Liver (tissue), 9 donors: ENCODE measurements around the gene LEKR1. TPM values are rescaled to one million over a fixed set of nuclear protein-coding genes. Genes with fewer than 3 reads are reported as not detected.

Source experiments
- DNase-seq: peaks from one replicate; pipeline ENCODE4 v3.0.0-alpha.2; 2017; ENCODE audit warnings: low spot score
- H3K27ac ChIP-seq, 2 donors: one replicate each; pipeline ENCODE4 v1.7.0; 2013; ENCODE audit warnings: inconsistent platforms in 2 of 2, low read length in 2 of 2, control low read depth in 1 of 2, low read depth in 1 of 2, mild to moderate bottlenecking in 1 of 2
- H3K27me3 ChIP-seq, 4 donors: one replicate each; pipeline versions ENCODE4 v1.6.1 to v1.7.0; 2013; ENCODE audit warnings: low read length in 3 of 4, inconsistent platforms in 1 of 4, mild to moderate bottlenecking in 1 of 4, moderate library complexity in 1 of 4; ENCODE audit not compliant: control insufficient read depth in 4 of 4, insufficient read depth in 4 of 4
- H3K36me3 ChIP-seq, 4 donors: one replicate each; pipeline versions ENCODE4 v1.6.1 to v1.7.0; 2013; ENCODE audit warnings: low read length in 3 of 4, mild to moderate bottlenecking in 3 of 4, low read depth in 1 of 4, moderate library complexity in 1 of 4; ENCODE audit not compliant: control insufficient read depth in 4 of 4, insufficient read depth in 3 of 4
- H3K4me1 ChIP-seq, 4 donors: one replicate each; pipeline versions ENCODE4 v1.6.1 to v1.7.0; 2013; ENCODE audit warnings: low read length in 3 of 4, mild to moderate bottlenecking in 3 of 4, moderate library complexity in 1 of 4; ENCODE audit not compliant: control insufficient read depth in 4 of 4, insufficient read depth in 4 of 4
- H3K4me3 ChIP-seq, 3 donors: one replicate each; pipeline versions ENCODE4 v1.6.1 to v1.7.0; 2013; ENCODE audit warnings: low read length in 3 of 3, control low read depth in 1 of 3, low read depth in 1 of 3, mild to moderate bottlenecking in 1 of 3
- H3K9ac ChIP-seq, 2 donors: one replicate each; pipeline ENCODE4 v1.7.0; 2013; ENCODE audit warnings: low read length in 2 of 2, mild to moderate bottlenecking in 2 of 2, moderate library complexity in 2 of 2, control low read depth in 1 of 2, low read depth in 1 of 2
- H3K9me3 ChIP-seq, 4 donors: one replicate each; pipeline versions ENCODE4 v1.6.1 to v1.7.0; 2013; ENCODE audit warnings: low read length in 3 of 4; ENCODE audit not compliant: control insufficient read depth in 4 of 4
- ATF3 ChIP-seq: IDR thresholded peaks from 2 replicates; pipeline ENCODE4 v1.6.1; 2016; ENCODE audit warnings: antibody characterized with exemption
- CTCF ChIP-seq: fragments of 150-350 bp; IDR thresholded peaks from 2 replicates; pipeline ENCODE4 v1.5.1; 2017; ENCODE audit warnings: improper control_type of control experiment, low read depth, low read length; ENCODE audit not compliant: missing input control
- EGR1 ChIP-seq, 2 donors: IDR thresholded peaks; 2 replicates each; pipeline ENCODE4 v1.6.1; 2016 to 2018; ENCODE audit warnings: antibody characterized with exemption in 2 of 2, low read depth in 2 of 2
- FOXA1 ChIP-seq: IDR thresholded peaks from 2 replicates; pipeline ENCODE4 v1.6.1; 2016; ENCODE audit warnings: antibody characterized with exemption
- FOXA2 ChIP-seq: IDR thresholded peaks from 2 replicates; pipeline ENCODE4 v1.6.1; 2016; ENCODE audit warnings: antibody characterized with exemption
- HNF4A ChIP-seq, 2 donors: conservative IDR thresholded peaks; 2 replicates each; pipeline ENCODE4 v1.6.1; 2016; ENCODE audit warnings: antibody characterized with exemption in 2 of 2, mild to moderate bottlenecking in 2 of 2
- HNF4G ChIP-seq: IDR thresholded peaks from 2 replicates; pipeline ENCODE4 v1.6.1; 2016; ENCODE audit warnings: antibody characterized with exemption
- MAX ChIP-seq: IDR thresholded peaks from 2 replicates; pipeline ENCODE4 v1.6.1; 2016; ENCODE audit warnings: antibody characterized with exemption
- RAD21 ChIP-seq, 2 donors: IDR thresholded peaks; 2 replicates each; pipeline ENCODE4 v1.6.1; 2016; ENCODE audit warnings: antibody characterized with exemption in 2 of 2, mild to moderate bottlenecking in 2 of 2
- REST ChIP-seq: IDR thresholded peaks from 2 replicates; pipeline ENCODE4 v1.6.1; 2016; ENCODE audit warnings: antibody characterized with exemption, mild to moderate bottlenecking
- YY1 ChIP-seq: IDR thresholded peaks from 2 replicates; pipeline ENCODE4 v1.6.1; 2016; ENCODE audit warnings: antibody characterized with exemption, mild to moderate bottlenecking
- ZBTB33 ChIP-seq: IDR thresholded peaks from 2 replicates; pipeline ENCODE4 v1.6.1; 2016; ENCODE audit warnings: antibody characterized with exemption
- WGBS: extraction: QIAGEN DNeasy Blood & Tissue Kit; methylation state at CpG from one replicate; pipeline ENCODE4 v1.1.7; 2013; 5-methylcytosine and 5-hydroxymethylcytosine counted together
- polyA plus RNA-seq, 2 donors: library from polyadenylated mRNA; stranded (reverse) in 1 of 2; unstranded in 1 of 2; fragments of 200-250 nt in 1 of 2; fragments of >200 nt in 1 of 2; fragmentation: Nextera tagmentation in 1 of 2; extraction: Ambion mirVana in 1 of 2; gene quantifications; one replicate each; pipeline versions ENCODE4 v1.2.1 to v1.2.3, GENCODE V29; 2013 to 2015
- total RNA-seq, 2 donors: library from RNA; depleted of rRNA; stranded (reverse); fragments of >200 nt; gene quantifications; one replicate each; pipeline ENCODE4 v1.2.3, GENCODE V29; 2014
- donor health status: healthy.
- donor health status: healthy.
- donor health status: healthy.
- donor health status: healthy.
- donor health status: healthy.

LEKR1 gene
- total and polyA plus RNA-seq, 4 donors: 0.19 to 0.72 (median 0.44) TPM

- no peak for TF ChIP-seq CTCF
- no peak for TF ChIP-seq ZBTB33
- TF ChIP-seq RAD21 (IDR thresholded peaks at IDR 0.05): no peak
Measured at GRCh38 chr3:156902916-156903315, 76.8 kb downstream of the LEKR1 start (continued).

GRCh38 chr3:156906275-156906674 lies 80.1 kb downstream of the LEKR1 start:
- Histone ChIP-seq H3K9ac (no peak overlapping the region), H3K4me3 (no peak overlapping the region), H3K9me3 (no peaks in the 10 kb centered on the region), H3K4me1 (no peaks in the 10 kb centered on the region), H3K36me3 (no peaks in the 10 kb centered on the region), H3K27me3 (no peaks in the 10 kb centered on the region), H3K27ac (no peak overlapping the region)
- no peak for DNase-seq
- TF ChIP-seq RAD21 (IDR thresholded peaks at IDR 0.05) (no peak), ZBTB33 (no peak), EGR1 (IDR thresholded peaks at IDR 0.05; ENCODE audit: low read depth in 2 of 2) (no peak), HNF4A (conservative IDR thresholded peaks at IDR 0.05) (no peak), ATF3 (no peak), FOXA2 (no peak), FOXA1 (no peak), HNF4G (no peak), REST (no peak), CTCF (no peak), YY1 (no peak), MAX (no peak)
- WGBS: 88% methylated on average over 2 of the region's 2 CpGs
